Subcutaneous abdominal adipose tissue (tissue), 5 donors: ENCODE measurements around the gene TBC1D22A.

Experiments used
- H3K27ac ChIP-seq: one replicate; pipeline ENCODE4 v1.7.0; 2013; ENCODE audit warnings: low read depth, mild to moderate bottlenecking, inconsistent platforms, low read length, moderate library complexity
- H3K27me3 ChIP-seq, 5 donors: one replicate each; pipeline ENCODE4 v1.7.0; 2013; ENCODE audit warnings: low read length in 5 of 5, inconsistent platforms in 1 of 5; ENCODE audit not compliant: control insufficient read depth in 5 of 5, insufficient read depth in 4 of 5
- H3K36me3 ChIP-seq, 5 donors: one replicate each; pipeline ENCODE4 v1.7.0; 2013; ENCODE audit warnings: low read length in 5 of 5; ENCODE audit not compliant: control insufficient read depth in 5 of 5, insufficient read depth in 5 of 5
- H3K4me1 ChIP-seq, 5 donors: one replicate each; pipeline ENCODE4 v1.7.0; 2013; ENCODE audit warnings: low read length in 5 of 5, mild to moderate bottlenecking in 3 of 5, moderate library complexity in 1 of 5; ENCODE audit not compliant: control insufficient read depth in 5 of 5, insufficient read depth in 5 of 5
- H3K4me3 ChIP-seq, 5 donors: one replicate each; pipeline ENCODE4 v1.7.0; 2013; ENCODE audit warnings: low read length in 5 of 5, low read depth in 1 of 5
- H3K9ac ChIP-seq, 5 donors: one replicate each; pipeline ENCODE4 v1.7.0; 2013; ENCODE audit warnings: low read length in 5 of 5, mild to moderate bottlenecking in 4 of 5, moderate library complexity in 3 of 5
- H3K9me3 ChIP-seq, 5 donors: one replicate each; pipeline ENCODE4 v1.7.0; 2013; ENCODE audit warnings: low read length in 5 of 5; ENCODE audit not compliant: control insufficient read depth in 5 of 5
- donor health status: healthy.
- donor health status: healthy.
- donor health status: healthy.
- donor health status: healthy.
- donor health status: healthy.

The TBC1D22A gene

GRCh38 chr22:46896568-46897245, 134.3 kb downstream of the TBC1D22A start:
- no peaks in the 10 kb centered on the region for H3K27me3 ChIP-seq
- H3K9ac ChIP-seq: no peak overlapping the region
- peaks cover 7 to 30% (median 15%) of the 10 kb centered on the region in 5 donors for H3K4me1 ChIP-seq
- no peak overlapping the region for H3K4me3 ChIP-seq
- H3K36me3 ChIP-seq: peaks cover 2 to 31% (median 16%) of the 10 kb centered on the region in 5 donors
- no peaks in the 10 kb centered on the region for H3K9me3 ChIP-seq
- no peak overlapping the region for H3K27ac ChIP-seq

- Histone ChIP-seq H3K27ac (no peak overlapping the region), H3K36me3 (peaks cover 0 to 27% (median 16%) of the 10 kb centered on the region in 5 donors), H3K4me1 (peaks cover 7 to 30% (median 15%) of the 10 kb centered on the region in 5 donors)
Observed at GRCh38 chr22:46897246-46897623, 134.8 kb downstream of the TBC1D22A start.

GRCh38 chr22:46900549-46900948, 138.1 kb downstream of the TBC1D22A start:
- no peak overlapping the region for H3K27ac ChIP-seq
- H3K4me3 ChIP-seq: no peak overlapping the region
- no peaks in the 10 kb centered on the region for H3K9me3 ChIP-seq
- H3K36me3 ChIP-seq: peaks cover 0 to 16% (median 11%) of the 10 kb centered on the region in 5 donors
- H3K4me1 ChIP-seq: peaks cover 0 to 10% (median 0%) of the 10 kb centered on the region in 5 donors
- H3K27me3 ChIP-seq: no peaks in the 10 kb centered on the region
- no peak overlapping the region for H3K9ac ChIP-seq

More at GRCh38 chr22:46897246-46897623, 134.8 kb downstream of the TBC1D22A start:
- H3K4me3 ChIP-seq: no peak overlapping the region
- no peaks in the 10 kb centered on the region for H3K27me3 ChIP-seq
- H3K9ac ChIP-seq: no peak overlapping the region
- no peaks in the 10 kb centered on the region for H3K9me3 ChIP-seq

GRCh38 chr22:46902436-46902835, 140.0 kb downstream of the TBC1D22A start:
- H3K36me3 ChIP-seq: peaks cover 0 to 18% (median 13%) of the 10 kb centered on the region in 5 donors
- H3K4me1 ChIP-seq: no peaks in the 10 kb centered on the region
- no peaks in the 10 kb centered on the region for H3K9me3 ChIP-seq
- H3K9ac ChIP-seq: no peak overlapping the region
- no peak overlapping the region for H3K27ac ChIP-seq
- no peak overlapping the region for H3K4me3 ChIP-seq
- H3K27me3 ChIP-seq: no peaks in the 10 kb centered on the region

- H3K9me3 ChIP-seq: no peaks in the 10 kb centered on the region
- H3K27me3 ChIP-seq: no peaks in the 10 kb centered on the region
- no peak overlapping the region for H3K4me3 ChIP-seq
- no peak overlapping the region for H3K27ac ChIP-seq
- H3K4me1 ChIP-seq: no peaks in the 10 kb centered on the region
- H3K36me3 ChIP-seq: peaks cover 0 to 27% (median 17%) of the 10 kb centered on the region in 5 donors
- H3K9ac ChIP-seq: no peak overlapping the region
Observed at GRCh38 chr22:46902998-46903916, 140.8 kb downstream of the TBC1D22A start.

- H3K9ac ChIP-seq: no peak overlapping the region
- no peak overlapping the region for H3K27ac ChIP-seq
- no peaks in the 10 kb centered on the region for H3K9me3 ChIP-seq
- H3K27me3 ChIP-seq: no peaks in the 10 kb centered on the region
- peaks cover 0 to 37% (median 24%) of the 10 kb centered on the region in 5 donors for H3K36me3 ChIP-seq
- H3K4me3 ChIP-seq: no peak overlapping the region
- H3K4me1 ChIP-seq: no peaks in the 10 kb centered on the region
Observed at GRCh38 chr22:46905415-46905814, 143.0 kb downstream of the TBC1D22A start.

- Histone ChIP-seq H3K9me3 (no peaks in the 10 kb centered on the region), H3K27ac (no peak overlapping the region), H3K4me1 (no peaks in the 10 kb centered on the region), H3K4me3 (no peak overlapping the region), H3K9ac (no peak overlapping the region), H3K27me3 (no peaks in the 10 kb centered on the region), H3K36me3 (peaks cover 0 to 37% (median 24%) of the 10 kb centered on the region in 5 donors)
Observed at GRCh38 chr22:46905834-46906233, 143.4 kb downstream of the TBC1D22A start.

- H3K27me3 ChIP-seq: no peaks in the 10 kb centered on the region
- H3K4me1 ChIP-seq: no peaks in the 10 kb centered on the region
- no peak overlapping the region for H3K9ac ChIP-seq
- H3K4me3 ChIP-seq: no peak overlapping the region
- no peak overlapping the region for H3K27ac ChIP-seq
- peaks cover 0 to 37% (median 24%) of the 10 kb centered on the region in 5 donors for H3K36me3 ChIP-seq
- H3K9me3 ChIP-seq: no peaks in the 10 kb centered on the region
Observed at GRCh38 chr22:46906326-46907045, 144.0 kb downstream of the TBC1D22A start.

- Histone ChIP-seq H3K27ac (no peak overlapping the region), H3K36me3 (peaks cover 3 to 37% (median 25%) of the 10 kb centered on the region in 5 donors), H3K27me3 (no peaks in the 10 kb centered on the region), H3K9ac (no peak overlapping the region), H3K4me1 (no peaks in the 10 kb centered on the region), H3K9me3 (no peaks in the 10 kb centered on the region), H3K4me3 (no peak overlapping the region)
Observed at GRCh38 chr22:46907241-46908215, 145.1 kb downstream of the TBC1D22A start.
